ENCODE data around the gene MARCHF6.
A peak's percentile ranks its signal among the peaks of the same experiment; 100 is the strongest.
"Not testable (repeated sequence)": the region's sequence is repeated elsewhere in the genome, so short reads cannot be mapped to it uniquely, and the experiment has no call there.

Gene MARCHF6

GRCh38 chr5:10308844-10309243, 44.7 kb upstream of the MARCHF6 start:
- DNase-seq (ENCODE audit: low read depth), result no peak
- H3K4me3 ChIP-seq (ENCODE audit: low read depth, low read length), result no peak overlapping the region
- in situ Hi-C loops (cut with HindIII; ENCODE audit: low sequenced_read_pairs), result no loop called here
- no peak for TF ChIP-seq CTCF (IDR thresholded peaks at IDR 0.05; ENCODE audit: low read depth, low read length, missing control alignments)

GRCh38 chr5:10310066-10310779, 43.3 kb upstream of the MARCHF6 start:
- in situ Hi-C loops (cut with HindIII; ENCODE audit: low sequenced_read_pairs), result loop anchor here (5.0 kb wide), 1 partner anchor 68 kb away; no protein-coding TSS in a partner anchor
- peak; percentile 51 for DNase-seq (ENCODE audit: low read depth)
- no peak overlapping the region for H3K4me3 ChIP-seq (ENCODE audit: low read depth, low read length)
- TF ChIP-seq CTCF (IDR thresholded peaks at IDR 0.05; ENCODE audit: low read depth, low read length, missing control alignments), result no peak

- in situ Hi-C loops (cut with HindIII; ENCODE audit: low sequenced_read_pairs), result loop anchor here (5.0 kb wide), 1 partner anchor 69 kb away; no protein-coding TSS in a partner anchor
- not testable (repeated sequence) for H3K4me3 ChIP-seq (ENCODE audit: low read depth, low read length); DNase-seq (ENCODE audit: low read depth)
Observed at GRCh38 chr5:10310835-10311570, 42.5 kb upstream of the MARCHF6 start.

- no peak for TF ChIP-seq CTCF (IDR thresholded peaks at IDR 0.05; ENCODE audit: low read depth, low read length, missing control alignments)
- in situ Hi-C loops (cut with HindIII; ENCODE audit: low sequenced_read_pairs), result loop anchor here (5.0 kb wide), 1 partner anchor 70 kb away; no protein-coding TSS in a partner anchor
- DNase-seq (ENCODE audit: low read depth), result no peak
- no peak overlapping the region for H3K4me3 ChIP-seq (ENCODE audit: low read depth, low read length)
Observed at GRCh38 chr5:10311595-10312425, 41.7 kb upstream of the MARCHF6 start.

DNA sequence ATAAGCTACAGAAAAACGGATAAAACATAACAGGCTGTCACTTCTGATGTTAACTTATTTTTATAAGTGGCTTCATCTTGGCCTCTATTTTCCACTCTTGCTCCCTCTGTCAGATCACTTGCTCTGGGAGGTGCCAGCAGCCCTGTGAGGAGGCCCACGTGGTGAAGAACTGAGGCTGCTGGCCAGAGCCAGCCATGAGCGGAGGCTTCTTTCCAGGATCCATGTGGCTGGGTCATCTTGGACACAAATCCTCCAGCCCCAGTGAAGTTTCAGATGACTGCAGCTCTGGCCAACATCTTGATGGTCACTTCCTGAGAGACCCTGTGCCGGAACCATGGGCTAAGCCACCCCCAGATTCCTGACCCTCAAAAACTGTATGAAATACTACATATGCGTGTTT, 38.3 kb upstream of the MARCHF6 start:
- TF ChIP-seq CTCF (IDR thresholded peaks at IDR 0.05; ENCODE audit: low read depth, low read length, missing control alignments), result no peak
- no peak for DNase-seq (ENCODE audit: low read depth)
- in situ Hi-C loops (cut with HindIII; ENCODE audit: low sequenced_read_pairs), result no loop called here
- H3K4me3 ChIP-seq (ENCODE audit: low read depth, low read length), result no peak overlapping the region

- no peak overlapping the region for H3K4me3 ChIP-seq (ENCODE audit: low read depth, low read length)
- in situ Hi-C loops (cut with HindIII; ENCODE audit: low sequenced_read_pairs), result no loop called here
- no peak for DNase-seq (ENCODE audit: low read depth)
- no peak for TF ChIP-seq CTCF (IDR thresholded peaks at IDR 0.05; ENCODE audit: low read depth, low read length, missing control alignments)
Observed at GRCh38 chr5:10315824-10316509, 37.5 kb upstream of the MARCHF6 start.
